Measurements from ENCODE around the gene TCERG1L.

TCERG1L gene

GRCh38 chr10:131043039-131043691, 268.4 kb downstream of the TCERG1L start:
- no peak for TF ChIP-seq CTCF (IDR thresholded peaks at IDR 0.05)

Data from LNCAP (cell line).